NOMO-1 (cell line): ENCODE measurements around the gene SLC2A1.

Experiments used
- DNase-seq, 2 experiments: peaks; one replicate each; lab custom pipeline; 2025; ENCODE audit not compliant: unreplicated experiment in 2 of 2; lab: John Stamatoyannopoulos, UW

SLC2A1 gene

DNA sequence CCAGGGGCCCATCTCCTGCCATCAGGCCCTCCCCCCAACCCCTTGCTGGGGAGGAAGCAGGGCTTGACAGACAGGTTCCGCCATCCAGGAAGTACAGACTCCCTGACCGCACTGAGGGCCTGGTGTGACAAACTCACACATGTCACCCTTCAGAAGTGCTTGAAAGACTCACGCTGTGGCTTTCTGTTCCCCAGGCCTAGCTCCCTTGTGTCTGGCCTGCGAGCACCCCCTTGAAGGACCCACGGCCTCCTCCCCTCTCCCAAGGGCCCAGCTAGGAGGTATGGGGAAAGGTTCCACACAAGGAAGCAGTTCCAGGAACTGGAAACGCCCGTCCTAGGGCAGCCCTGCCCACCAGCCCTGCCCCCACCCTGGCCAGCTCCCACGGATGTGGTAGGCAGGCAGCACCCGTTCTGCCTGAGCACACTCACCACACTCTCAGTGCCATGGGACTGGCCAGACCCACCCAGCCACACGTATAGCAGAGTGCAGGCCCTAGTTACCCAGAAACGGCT is 26.7 kb downstream of the SLC2A1 start:
- peak; percentile 78 to 79 for DNase-seq

DNA sequence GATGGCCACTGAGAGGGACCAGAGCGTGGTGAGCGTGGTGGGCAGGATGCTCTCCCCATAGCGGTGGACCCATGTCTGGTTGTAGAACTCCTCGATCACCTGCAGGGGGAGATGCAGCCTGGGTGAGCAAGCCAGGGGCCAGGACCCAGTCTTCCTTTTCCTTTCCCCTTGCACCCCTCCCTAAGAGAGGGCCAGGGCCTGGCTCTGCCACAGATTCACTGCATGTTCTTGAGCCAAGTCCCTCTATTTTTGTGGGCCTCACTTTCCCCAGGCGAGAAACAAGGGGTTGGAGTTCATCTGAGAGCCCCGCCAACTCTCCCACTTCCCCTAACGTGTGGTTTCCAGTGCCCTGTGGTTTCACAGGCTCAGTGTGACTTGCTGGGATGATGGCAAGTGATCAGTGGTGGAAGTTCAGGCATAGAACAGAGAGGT is 27.5 kb downstream of the SLC2A1 start:
- DNase-seq = peak; percentile 79 to 81

DNA sequence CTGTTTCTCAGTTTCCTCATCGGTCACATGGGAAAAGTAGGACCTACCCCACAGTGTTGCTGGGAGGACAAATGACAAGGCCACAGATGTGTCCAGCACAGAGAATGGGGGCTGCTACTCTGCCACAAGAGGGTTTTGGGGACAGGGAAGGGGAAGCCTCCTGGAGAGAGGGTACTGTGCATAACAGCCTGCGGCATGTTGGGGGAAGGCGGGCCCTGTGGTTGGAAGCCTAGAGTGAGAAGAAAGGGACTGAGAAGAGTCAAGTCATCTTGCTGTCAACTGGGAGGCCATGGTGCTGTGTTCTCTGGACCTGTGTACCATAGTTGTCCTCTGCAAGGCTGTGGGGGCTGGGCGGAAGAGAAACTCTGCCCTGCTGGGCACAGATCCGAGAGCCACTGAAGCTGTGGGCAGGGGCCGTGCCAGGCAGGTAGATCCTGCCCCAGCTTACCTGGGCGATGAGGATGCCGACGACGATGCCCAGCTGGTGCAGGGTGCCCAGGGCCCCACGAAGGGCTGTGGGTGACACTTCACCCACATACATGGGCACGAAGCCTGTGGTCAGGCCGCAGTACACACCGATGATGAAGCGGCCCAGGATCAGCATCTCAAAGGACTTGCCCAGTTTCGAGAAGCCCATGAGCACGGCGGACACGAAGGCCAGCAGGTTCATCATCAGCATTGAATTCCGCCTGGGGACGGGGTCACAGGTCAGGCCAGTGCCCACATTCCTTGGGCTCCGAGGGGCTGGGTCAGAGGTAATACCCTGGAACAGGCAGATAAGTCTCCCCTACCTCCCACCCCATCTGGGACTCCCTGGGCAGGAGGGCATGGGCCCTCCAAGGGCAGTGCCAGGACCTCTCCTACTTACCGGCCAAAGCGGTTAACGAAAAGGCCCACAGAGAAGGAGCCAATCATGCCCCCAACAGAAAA is 28.2 kb downstream of the SLC2A1 start:
- no peak for DNase-seq

DNA sequence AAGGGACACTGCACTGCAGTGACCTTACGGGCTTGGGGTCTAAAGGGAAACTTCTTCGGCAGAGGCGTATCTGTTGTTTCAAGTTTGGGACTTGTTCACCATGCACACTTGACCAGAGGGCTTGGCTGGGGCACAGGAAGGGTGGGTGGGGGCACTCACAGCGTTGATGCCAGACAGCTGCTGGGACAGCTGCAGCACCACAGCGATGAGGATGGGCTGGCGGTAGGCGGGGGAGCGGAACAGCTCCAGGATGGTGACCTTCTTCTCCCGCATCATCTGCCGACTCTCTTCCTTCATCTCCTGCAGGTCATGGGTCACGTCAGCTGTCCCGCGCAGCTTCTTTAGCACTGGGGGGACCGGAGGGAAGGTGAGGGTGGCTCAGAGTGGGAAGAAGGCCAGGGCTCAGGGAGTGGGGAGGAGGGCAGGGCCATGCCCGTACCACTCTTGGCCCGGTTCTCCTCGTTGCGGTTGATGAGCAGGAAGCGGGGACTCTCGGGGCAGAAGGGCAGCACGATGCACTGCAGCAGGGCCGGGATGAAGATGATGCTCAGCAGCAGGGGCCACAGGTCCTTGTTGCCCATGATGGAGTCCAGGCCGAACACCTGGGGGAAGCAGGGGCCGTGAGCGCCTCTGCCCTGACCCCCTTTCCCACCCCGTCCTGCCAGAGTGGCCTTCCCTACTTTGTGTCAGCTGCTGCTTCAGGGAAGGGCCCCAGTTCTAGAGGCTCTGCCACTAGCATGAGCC is 29.1 kb downstream of the SLC2A1 start:
- no peak for DNase-seq

DNA sequence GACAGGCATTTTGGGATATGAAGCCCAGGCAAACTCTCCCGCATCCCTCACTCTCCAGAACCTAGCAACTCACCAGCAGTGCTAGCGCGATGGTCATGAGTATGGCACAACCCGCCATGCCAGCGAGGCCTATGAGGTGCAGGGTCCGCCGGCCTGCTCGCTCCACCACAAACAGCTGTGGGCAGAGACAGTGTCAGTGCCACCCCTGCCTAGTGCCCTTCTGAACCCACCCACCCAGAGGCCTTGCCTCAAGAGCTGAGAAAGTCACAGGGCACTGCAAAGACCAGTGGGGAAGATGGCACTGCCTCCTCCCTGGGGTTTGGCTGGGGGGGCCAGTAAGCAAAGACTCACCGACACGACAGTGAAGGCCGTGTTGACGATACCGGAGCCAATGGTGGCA is 29.8 kb downstream of the SLC2A1 start:
- no peak for DNase-seq

DNA sequence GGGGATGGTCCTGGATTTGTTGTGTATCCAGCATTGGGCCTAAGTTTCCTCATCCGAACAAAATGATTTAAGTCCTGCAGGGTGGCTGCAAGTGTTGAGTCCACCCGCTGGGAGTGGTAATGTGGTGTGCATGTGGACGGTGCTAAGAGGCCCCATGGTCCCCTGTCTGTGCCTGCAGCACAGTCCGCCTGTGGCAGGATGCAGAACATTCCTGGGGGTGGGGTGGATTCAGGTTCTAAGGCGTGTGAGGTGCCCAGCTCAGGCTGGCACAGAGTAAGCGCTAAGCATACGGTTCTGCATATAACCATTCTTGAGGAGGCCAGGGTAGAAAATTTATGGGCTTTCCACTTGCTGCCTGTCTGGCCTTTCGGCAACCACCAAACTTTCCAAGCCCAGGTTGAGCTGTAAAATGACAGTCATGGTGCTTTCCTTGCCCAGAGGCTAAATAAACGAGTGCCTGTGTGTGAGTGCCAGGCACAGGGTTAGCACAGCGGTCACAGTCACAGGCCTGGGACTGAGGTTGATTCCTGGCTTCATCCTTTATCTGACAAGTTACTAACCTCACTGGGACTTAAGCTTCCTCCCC is 30.7 kb downstream of the SLC2A1 start:
- no peak for DNase-seq

DNA sequence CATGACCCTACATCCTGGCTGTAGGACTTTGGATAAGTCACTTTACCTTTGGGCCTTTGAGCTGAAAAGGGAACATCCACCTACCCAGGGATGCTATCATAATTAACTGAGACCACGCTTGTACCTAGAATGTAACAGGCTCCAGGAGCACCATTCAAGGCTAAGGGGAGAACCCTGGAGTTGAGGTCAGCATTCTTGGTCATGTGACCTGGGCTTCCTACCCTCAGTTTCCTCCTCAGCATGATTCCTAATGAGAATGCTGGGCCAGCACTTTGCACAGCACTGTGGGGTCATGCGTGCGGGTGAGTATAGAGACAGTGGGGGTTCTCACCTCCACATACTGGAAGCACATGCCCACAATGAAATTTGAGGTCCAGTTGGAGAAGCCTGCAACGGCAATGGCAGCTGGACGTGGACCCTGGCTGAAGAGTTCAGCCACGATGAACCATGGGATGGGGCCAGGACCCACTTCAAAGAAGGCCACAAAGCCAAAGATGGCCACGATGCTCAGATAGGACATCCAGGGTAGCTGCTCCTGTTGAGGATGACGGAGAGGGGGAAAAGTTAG is 31.3 kb downstream of the SLC2A1 start:
- no peak for DNase-seq

DNA sequence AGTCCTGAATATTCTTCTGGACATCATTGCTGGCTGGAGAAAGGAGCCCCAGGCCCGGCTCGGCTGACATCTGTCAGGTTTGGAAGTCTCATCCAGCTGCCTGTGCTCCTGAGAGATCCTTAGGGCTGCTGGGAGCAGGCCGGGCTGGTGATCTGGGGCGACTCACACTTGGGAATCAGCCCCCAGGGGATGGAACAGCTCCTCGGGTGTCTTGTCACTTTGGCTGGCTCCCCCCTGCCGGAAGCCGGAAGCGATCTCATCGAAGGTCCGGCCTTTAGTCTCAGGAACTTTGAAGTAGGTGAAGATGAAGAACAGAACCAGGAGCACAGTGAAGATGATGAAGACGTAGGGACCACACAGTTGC is 31.8 kb downstream of the SLC2A1 start:
- DNase-seq = no peak

DNA sequence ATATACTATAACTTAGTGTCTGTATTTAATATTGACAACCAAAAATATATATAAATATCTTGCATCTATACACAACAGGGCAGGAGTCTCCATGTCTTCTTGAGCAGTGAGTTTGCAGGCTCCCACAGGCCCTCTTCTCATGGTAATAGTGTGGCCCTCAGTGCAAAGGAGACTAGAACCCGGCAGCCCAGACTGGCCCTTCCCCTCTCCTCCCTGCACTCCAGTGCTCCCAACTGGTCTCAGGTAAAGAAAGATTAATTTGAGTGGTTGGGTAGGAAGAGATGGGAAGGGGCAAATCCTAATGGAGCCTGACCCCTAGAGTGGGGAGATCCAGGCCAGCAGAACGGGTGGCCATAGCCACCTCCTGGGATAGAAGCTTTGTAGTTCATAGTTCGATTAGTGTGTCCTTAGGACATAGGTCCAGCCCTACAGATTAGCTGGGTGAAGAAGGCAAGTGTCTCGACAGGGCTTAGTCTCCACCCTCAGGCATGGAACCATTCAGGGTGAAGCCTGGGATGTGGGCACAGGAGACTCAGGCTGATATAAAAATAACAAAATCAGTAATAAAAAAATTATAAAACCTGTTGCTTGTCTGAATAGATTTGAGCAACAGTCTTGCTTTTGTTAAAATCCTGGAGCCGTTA is 32.3 kb downstream of the SLC2A1 start:
- DNase-seq = no peak

DNA sequence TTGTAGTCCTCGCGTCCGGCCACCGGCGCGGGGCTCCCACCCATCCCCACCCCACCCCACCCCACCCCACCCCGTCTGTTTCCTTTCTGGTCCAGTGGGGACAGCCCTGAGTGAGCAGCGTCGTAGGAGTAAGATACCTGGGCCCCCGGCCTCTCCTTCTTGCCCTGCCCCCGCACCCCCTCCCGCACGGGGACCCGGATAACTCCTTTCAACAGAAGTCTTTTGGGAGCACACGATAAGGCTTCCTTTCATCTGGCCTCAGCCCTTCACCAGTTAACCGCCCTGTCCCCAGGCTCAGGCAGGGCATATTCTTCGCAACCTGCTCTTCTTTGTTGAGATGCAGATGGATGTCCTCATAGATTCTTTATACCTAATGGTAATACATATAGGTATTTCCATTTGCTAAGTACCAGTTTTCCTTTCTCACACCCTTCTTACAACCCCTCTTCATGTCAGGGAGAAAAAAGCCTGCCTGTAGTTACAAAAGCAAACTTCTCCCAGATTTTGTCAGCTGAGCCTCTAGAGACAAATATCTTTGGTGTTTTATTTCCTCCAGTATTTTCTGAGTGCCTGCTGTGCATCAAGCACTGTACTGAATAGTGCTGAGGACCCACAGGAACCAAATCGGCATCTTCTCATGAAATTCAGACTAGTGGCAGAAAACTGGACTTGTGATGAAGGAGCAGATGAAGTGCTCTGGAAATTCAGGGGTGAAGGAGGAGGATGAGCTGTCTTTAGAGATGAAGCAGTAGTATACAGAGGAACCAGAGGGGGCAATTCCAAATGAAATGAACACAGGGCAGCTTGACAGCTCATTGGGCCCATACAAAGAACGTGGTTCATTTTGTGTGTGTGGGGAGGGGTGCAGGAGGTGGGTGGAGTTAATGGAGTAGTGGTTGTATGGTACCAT is 33.6 kb downstream of the SLC2A1 start:
- no peak for DNase-seq

DNA sequence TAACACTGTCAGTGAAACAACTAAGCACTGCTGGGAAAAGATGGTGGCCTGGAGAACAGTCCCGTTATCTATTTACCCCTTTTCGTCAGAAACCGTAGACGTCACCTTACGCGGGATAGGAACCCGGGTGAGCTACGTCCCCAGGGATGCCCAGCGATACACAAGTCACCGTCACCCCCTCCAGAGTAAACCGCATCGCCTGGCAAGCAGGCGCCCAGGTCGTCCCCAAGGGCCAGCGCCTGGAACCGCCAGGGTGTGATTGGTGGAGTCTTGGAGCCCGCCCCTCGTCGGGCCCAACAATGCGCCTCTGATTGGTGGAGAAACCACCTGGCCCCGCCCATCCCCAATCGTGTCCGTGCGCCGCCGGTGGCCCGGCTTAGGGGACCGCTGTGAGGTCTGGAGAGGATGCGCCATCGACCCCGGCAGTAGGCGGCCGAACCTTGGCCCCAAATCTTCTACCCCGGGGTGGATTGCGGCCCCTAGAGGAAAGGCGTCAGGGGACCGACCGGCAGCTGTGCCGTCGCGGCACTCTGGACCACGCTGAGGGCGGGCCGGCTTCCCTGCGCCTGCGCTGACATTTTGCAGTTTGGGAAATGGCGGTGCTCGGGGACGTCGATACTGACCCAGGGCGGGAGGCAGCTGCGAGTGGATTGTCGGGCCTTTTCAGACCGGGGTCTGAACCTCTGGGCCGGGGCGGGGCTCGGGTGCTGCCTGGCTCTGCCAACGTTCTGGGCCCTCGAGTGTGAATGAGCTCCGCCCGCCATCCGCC is 34.4 kb downstream of the SLC2A1 start:
- peak; percentile 83 to 90 for DNase-seq

DNA sequence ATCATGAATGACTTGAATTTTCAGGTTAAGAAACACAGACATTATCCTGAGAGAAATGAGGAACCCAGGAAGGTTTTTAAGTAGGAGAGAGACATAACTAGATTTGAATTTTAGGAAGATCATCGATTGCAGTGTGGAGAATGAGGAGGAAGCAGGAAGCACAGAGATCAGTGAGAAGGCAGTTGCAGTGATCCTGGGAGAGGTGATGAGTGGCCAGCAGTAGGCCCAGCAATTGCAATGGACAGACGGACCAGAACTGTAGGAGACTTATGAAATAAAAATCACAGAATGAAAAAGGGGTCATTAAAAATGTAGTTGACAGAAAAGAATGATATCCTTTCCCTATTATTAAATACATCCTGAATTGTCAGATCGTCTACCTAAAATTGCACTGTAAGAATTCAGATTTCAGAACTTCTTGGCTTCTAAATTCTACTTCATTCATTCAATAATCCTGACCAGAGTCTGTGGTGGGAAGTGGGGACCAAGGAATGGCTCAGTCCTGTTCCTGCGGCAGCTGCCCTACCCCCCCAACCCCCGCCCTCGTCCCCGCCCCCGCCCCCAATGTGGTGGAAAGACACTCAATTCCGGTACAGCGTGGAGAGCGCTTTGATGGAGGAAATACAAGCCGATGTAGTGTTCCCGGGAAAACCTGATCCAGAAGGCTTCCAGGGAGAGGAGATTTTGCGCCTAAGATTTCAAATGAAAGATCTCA is 35.1 kb downstream of the SLC2A1 start:
- no peak for DNase-seq

DNA sequence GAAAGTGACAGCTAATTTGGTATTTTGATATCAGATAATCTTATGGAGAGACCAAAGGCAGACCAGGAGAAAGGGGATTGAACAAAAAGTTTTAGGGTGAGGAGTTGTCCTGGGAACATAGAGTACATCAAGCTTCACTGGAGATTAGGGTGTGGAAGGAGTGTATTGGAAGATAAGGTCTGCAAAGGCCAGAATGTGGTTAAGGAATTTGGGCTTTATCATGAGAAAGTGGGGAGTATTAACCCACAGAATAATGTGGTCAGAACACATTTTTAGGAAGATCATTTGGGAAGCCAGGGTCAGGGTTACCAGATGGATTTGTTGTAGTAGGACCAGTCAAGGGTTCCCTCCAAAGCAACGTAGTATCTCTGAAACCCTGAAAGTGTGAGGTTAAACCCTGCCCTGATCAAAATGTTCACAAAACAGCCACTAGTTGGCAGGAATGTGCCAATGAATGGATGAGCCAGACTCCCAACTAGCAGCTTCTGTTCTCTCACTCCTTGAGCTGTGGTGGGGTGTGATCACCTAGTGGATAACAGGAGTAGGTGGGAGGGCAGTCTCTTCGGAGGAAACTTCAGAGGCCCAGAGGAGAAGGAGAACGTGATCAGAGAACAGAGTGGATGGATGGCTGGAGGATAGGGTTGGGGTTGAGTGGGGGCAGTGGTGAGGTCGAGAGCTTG is 35.8 kb downstream of the SLC2A1 start:
- peak; percentile 54 to 75 for DNase-seq

DNA sequence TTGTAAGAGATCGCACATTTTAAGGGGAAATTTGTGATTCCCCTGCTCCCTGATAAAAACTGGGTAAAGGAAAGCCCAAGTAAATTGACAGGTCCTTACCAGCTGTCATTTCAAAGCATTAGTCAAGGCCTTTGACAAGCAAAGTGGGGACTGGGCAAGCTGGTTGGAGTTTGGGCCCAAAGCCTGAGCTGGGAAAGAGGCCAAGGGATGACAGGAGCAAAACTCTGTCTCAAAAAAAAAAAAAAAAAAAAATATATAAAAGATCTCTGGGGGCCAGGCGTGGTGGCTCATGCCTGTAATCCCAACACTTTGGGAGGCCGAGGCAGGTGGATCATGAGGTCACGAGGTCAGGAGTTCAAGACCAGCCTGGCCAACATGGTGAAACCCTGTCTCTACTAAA is 36.9 kb downstream of the SLC2A1 start:
- DNase-seq = no peak

DNA sequence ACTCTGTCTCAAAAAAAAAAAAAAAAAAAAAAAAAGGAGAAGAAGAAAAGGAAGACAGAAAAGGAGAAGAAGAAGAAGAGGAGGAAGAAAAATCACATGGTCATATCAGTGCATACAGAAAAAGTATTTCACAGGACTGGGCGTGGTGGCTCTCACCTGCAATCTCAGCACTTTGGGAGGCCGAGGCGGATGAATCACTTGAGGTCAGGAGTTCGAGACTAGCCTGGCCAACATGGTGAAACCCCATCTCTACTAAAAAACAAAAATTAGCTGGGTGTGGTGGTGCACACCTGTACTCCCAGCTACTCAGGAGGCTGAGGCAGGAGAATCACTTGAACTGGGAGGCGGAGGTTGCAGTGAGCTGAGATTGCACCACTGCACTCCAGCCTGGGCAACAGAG is 39.0 kb downstream of the SLC2A1 start:
- peak in 1 of 2 experiments; percentile 17 for DNase-seq

DNA sequence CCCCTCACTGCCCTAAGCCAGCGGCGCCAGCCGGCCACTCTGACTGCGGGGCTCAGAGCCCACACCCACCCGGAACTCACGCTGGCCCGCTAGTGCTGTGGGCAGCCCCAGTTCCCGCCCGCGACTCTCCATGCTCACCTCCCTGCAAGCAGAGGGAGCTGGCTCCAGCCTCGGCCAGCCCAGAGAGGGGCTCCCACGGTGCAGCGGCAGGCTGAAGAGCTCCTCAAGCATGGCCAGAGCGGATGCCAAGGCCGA is 41.5 kb downstream of the SLC2A1 start:
- no peak for DNase-seq

DNA sequence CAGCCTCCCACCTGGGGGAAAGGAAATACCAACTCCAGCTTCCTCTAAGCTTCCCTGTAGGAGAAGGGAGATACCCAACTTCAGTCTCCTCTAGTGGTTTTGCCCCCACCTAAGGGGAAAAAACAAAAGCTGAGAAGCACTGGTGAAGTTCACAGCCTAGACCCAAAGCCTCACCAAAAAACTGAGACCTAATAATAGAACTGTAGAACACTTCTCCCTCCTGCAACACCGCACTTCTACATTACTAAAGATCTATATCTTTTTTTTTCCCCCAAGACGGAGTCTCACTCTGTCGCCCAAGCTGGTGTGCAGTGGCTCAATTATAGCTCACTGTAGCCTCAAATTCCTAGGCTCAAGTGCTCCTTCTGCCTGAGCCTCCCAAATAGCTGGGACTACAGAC is 43.2 kb downstream of the SLC2A1 start:
- DNase-seq = no peak

DNA sequence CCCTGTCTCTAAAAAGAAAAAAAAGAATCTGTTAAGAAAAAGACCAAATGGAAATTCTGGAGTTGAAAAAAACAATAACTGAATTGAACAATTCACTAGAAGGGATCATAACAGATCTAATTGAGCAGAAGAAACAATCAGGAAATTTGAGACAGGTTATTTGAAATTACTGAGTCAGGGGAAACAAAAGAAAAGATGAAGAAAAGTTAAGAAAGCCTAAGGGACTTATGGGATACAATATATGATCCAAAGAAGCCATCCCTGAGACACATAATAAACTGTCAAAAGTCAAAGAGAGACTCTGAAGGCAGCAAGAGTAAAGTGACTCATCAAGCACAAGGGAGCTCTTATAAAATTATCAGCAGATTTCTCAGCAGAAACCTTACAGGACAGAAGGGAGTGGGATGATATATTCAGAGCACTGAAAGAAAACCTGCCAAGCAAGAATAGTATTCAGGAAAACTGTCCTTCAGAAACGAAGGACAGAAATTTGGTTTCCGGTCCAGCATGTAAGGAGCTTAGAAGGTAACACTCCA is 44.5 kb downstream of the SLC2A1 start:
- DNase-seq = no peak
